Stomach (tissue), 9 donors: ENCODE results near the gene ADGRF5. TPM values are rescaled to one million over a fixed set of nuclear protein-coding genes. Genes with fewer than 3 reads are reported as not detected.

Experiments
- DNase-seq, 2 donors: peaks; one replicate each; pipeline versions ENCODE4 v3.0.0 to v3.0.0-alpha.2; 2013 to 2019
- H3K27ac ChIP-seq, 5 donors: fragments of 200-600 bp in 4 of 5; sonication (generic) in 4 of 5; one replicate each; pipeline ENCODE4 v1.5.1; 2013 to 2019; ENCODE audit warnings: mild to moderate bottlenecking in 1 of 5, moderate library complexity in 1 of 5
- H3K27me3 ChIP-seq, 3 donors: fragments of 200-600 bp; sonication (generic); one replicate each; pipeline ENCODE4 v1.5.1; 2017 to 2019; ENCODE audit warnings: mixed run types in 1 of 3
- H3K36me3 ChIP-seq, 4 donors: fragments of 200-600 bp; sonication (generic); 1 replicate in 3 of 4; 2 replicates in 1 of 4; pipeline ENCODE4 v1.5.1; 2016 to 2019
- H3K4me1 ChIP-seq, 4 donors: fragments of 200-600 bp; sonication (generic); one replicate each; pipeline ENCODE4 v1.5.1; 2016 to 2019
- H3K4me3 ChIP-seq, 4 donors: fragments of 200-600 bp; sonication (generic) in 3 of 4; one replicate each; pipeline ENCODE4 v1.5.1; 2016 to 2019; ENCODE audit warnings: mild to moderate bottlenecking in 1 of 4
- H3K9me3 ChIP-seq, 4 donors: fragments of 200-600 bp; sonication (generic); one replicate each; pipeline ENCODE4 v1.5.1; 2016 to 2019
- CTCF ChIP-seq, 7 experiments: fragments of 450-650 bp in 4 of 7; fragments of 200-600 bp in 3 of 7; sonication (generic) in 3 of 7; IDR thresholded peaks; one replicate each; pipeline ENCODE4 v1.5.1; 2016 to 2019; ENCODE audit warnings: antibody characterized with exemption in 7 of 7, control low read depth in 2 of 7, mild to moderate bottlenecking in 1 of 7
- EP300 ChIP-seq: sonication (generic); formaldehyde crosslinking; IDR thresholded peaks from one replicate; pipeline ENCODE4 v1.6.1; 2017; ENCODE audit warnings: antibody characterized with exemption
- POLR2A ChIP-seq, 4 donors: fragments of 450-650 bp; IDR thresholded peaks; one replicate each; pipeline ENCODE4 v1.6.1; 2016; ENCODE audit warnings: antibody characterized with exemption in 4 of 4, control low read depth in 2 of 4, mild to moderate bottlenecking in 1 of 4, moderate library complexity in 1 of 4
- POLR2AphosphoS5 ChIP-seq, 3 donors: sonication (generic); formaldehyde crosslinking; IDR thresholded peaks; one replicate each; pipeline ENCODE4 v1.6.1; 2016; ENCODE audit warnings: antibody characterized with exemption in 3 of 3
- WGBS, 5 donors: extraction: QIAGEN DNeasy Blood & Tissue Kit in 3 of 5; methylation state at CpG; one replicate each; pipeline versions ENCODE4 v1.1.5 to v1.1.7; 2013 to 2018; 5-methylcytosine and 5-hydroxymethylcytosine counted together
- intact Hi-C: fragments of 100-400 bp; cut with DNase I; formaldehyde crosslinking; loops from one replicate; pipeline ENCODE4 v1.15.1; 2023; ENCODE audit warnings: low total_unique reads
- polyA plus RNA-seq, 3 donors: library from polyadenylated mRNA; stranded (reverse); fragments of 200-250 nt; gene quantifications; one replicate each; pipeline ENCODE4 v1.2.3, GENCODE V29; 2013
- total RNA-seq, 5 donors: library from RNA; depleted of rRNA; stranded (reverse); fragments of >200 nt; gene quantifications; one replicate each; pipeline versions ENCODE4 v1.1.0 to v1.2.3, GENCODE V29; 2014 to 2016
- donor health status: healthy with polysubstance abuse.
- donor health status: Bipolar disorder and iron deficiency.
- donor health status: healthy.

The ADGRF5 gene
- total and polyA plus RNA-seq, 8 donors, result 0.29 to 34.0 (median 3.9) TPM

GRCh38 chr6:46882645-46883044 lies 39.1 kb downstream of the ADGRF5 start:
- TF ChIP-seq EP300, result no peak
- no peak for TF ChIP-seq POLR2AphosphoS5 (IDR thresholded peaks at IDR 0.05)
- TF ChIP-seq CTCF (IDR thresholded peaks at IDR 0.05), result no peak
- TF ChIP-seq POLR2A (IDR thresholded peaks at IDR 0.05), result no peak
- H3K4me1 ChIP-seq, result peaks cover 0 to 5% (median 0%) of the 10 kb centered on the region in 4 donors
- no peaks in the 10 kb centered on the region for H3K27me3 ChIP-seq
- intact Hi-C loops, result no loop called here
- H3K27ac ChIP-seq, result no peak overlapping the region
- 75 to 90% (median 85%) methylated on average over 2 of the region's 2 CpGs for WGBS, 5 donors
- no peak overlapping the region for H3K4me3 ChIP-seq
- no peak for DNase-seq
- H3K36me3 ChIP-seq, result no peaks in the 10 kb centered on the region
- no peaks in the 10 kb centered on the region for H3K9me3 ChIP-seq

GRCh38 chr6:46879003-46879402 lies 42.7 kb downstream of the ADGRF5 start:
- Histone ChIP-seq H3K4me3 (no peak overlapping the region), H3K27ac (no peak overlapping the region), H3K27me3 (no peaks in the 10 kb centered on the region), H3K36me3 (no peaks in the 10 kb centered on the region), H3K4me1 (peaks cover 0 to 20% (median 8%) of the 10 kb centered on the region in 4 donors), H3K9me3 (no peaks in the 10 kb centered on the region)
- WGBS, 5 donors, result 91 to 97% (median 95%) methylated on average over 5 of the region's 5 CpGs
- intact Hi-C loops, result no loop called here
- no peak for TF ChIP-seq POLR2A (IDR thresholded peaks at IDR 0.05)
- no peak for TF ChIP-seq EP300
- no peak for TF ChIP-seq POLR2AphosphoS5 (IDR thresholded peaks at IDR 0.05)
- no peak for TF ChIP-seq CTCF (IDR thresholded peaks at IDR 0.05)
- DNase-seq, result no peak

- TF ChIP-seq POLR2AphosphoS5 (IDR thresholded peaks at IDR 0.05) (peak in 2 of 3 donors; percentile 54 to 80), EP300 (no peak)
- H3K27ac ChIP-seq, result peak overlapping the region in 2 of 5 donors; percentile 5 to 38
- peaks cover 0 to 20% (median 8%) of the 10 kb centered on the region in 4 donors for H3K4me1 ChIP-seq
- intact Hi-C loops, result no loop called here
- 15 to 38% (median 28%) methylated on average over 4 of the region's 4 CpGs for WGBS, 5 donors
- no peaks in the 10 kb centered on the region for H3K36me3 ChIP-seq
- H3K9me3 ChIP-seq, result no peaks in the 10 kb centered on the region
- no peak overlapping the region for H3K4me3 ChIP-seq
- DNase-seq, result peak; percentile 55 to 76
- no peaks in the 10 kb centered on the region for H3K27me3 ChIP-seq
Measured at GRCh38 chr6:46876126-46876525, 45.6 kb downstream of the ADGRF5 start.

- TF ChIP-seq POLR2AphosphoS5 (IDR thresholded peaks at IDR 0.05) (no peak), POLR2A (IDR thresholded peaks at IDR 0.05) (no peak), CTCF (IDR thresholded peaks at IDR 0.05) (no peak), EP300 (no peak)
- Histone ChIP-seq H3K4me3 (no peak overlapping the region), H3K36me3 (no peaks in the 10 kb centered on the region), H3K27ac (no peak overlapping the region), H3K9me3 (no peaks in the 10 kb centered on the region), H3K4me1 (no peaks in the 10 kb centered on the region), H3K27me3 (no peaks in the 10 kb centered on the region)
- DNase-seq, result no peak
- intact Hi-C loops, result no loop called here
- 74 to 90% (median 78%) methylated on average over 5 of the region's 5 CpGs for whole genome bisulfite sequencing, 5 donors
Measured at GRCh38 chr6:46867411-46867810, 54.3 kb downstream of the ADGRF5 start.

GRCh38 chr6:46865221-46865620 lies 56.5 kb downstream of the ADGRF5 start:
- no peak overlapping the region for H3K4me3 ChIP-seq
- no peak for DNase-seq
- no peaks in the 10 kb centered on the region for H3K36me3 ChIP-seq
- WGBS, 5 donors, result 85 to 92% (median 86%) methylated on average over 2 of the region's 2 CpGs
- H3K9me3 ChIP-seq, result no peaks in the 10 kb centered on the region
- no peaks in the 10 kb centered on the region for H3K27me3 ChIP-seq
- H3K27ac ChIP-seq, result no peak overlapping the region
- no peak for TF ChIP-seq POLR2AphosphoS5 (IDR thresholded peaks at IDR 0.05)
- TF ChIP-seq CTCF (IDR thresholded peaks at IDR 0.05), result no peak
- no peak for TF ChIP-seq EP300
- TF ChIP-seq POLR2A (IDR thresholded peaks at IDR 0.05), result no peak
- no peaks in the 10 kb centered on the region for H3K4me1 ChIP-seq
- intact Hi-C loops, result no loop called here
